ENCODE data around the gene FCRLA. TPM values are rescaled to one million over a fixed set of nuclear protein-coding genes. Genes with fewer than 3 reads are reported as not detected.
"Not testable (repeated sequence)": the region's sequence is repeated elsewhere in the genome, so short reads cannot be mapped to it uniquely, and the experiment has no call there.

FCRLA gene
- total RNA-seq, 1 experiment from 2014 or later: 0.30 TPM

- BruUV-seq (replicated peaks): no TSS peak
- H3K4me1 Mint-ChIP-seq (ENCODE audit: insufficient read depth, unreplicated experiment): peaks cover 28% of the 10 kb centered on the region
- H3K36me3 Mint-ChIP-seq (ENCODE audit: insufficient read depth, unreplicated experiment): no peaks in the 10 kb centered on the region
- no peak for TF ChIP-seq CTCF (IDR thresholded peaks at IDR 0.05; ENCODE audit: unreplicated experiment)
- intact Hi-C loops (cut with micrococcal nuclease): no loop called here
- no peaks in the 10 kb centered on the region for H3K27me3 Mint-ChIP-seq (ENCODE audit: insufficient read depth, unreplicated experiment)
- ChIA-PET CTCF (interaction anchor here (1.2 kb wide), 2 partner anchors 8 to 14 kb away, joined by 4 read pairs; no protein-coding TSS in a partner anchor), POLR2A (interaction anchor here (0.6 kb wide), 1 partner anchor 460 kb away, joined by 3 read pairs; no protein-coding TSS in a partner anchor)
- DNase-seq (ENCODE audit: unreplicated experiment): no peak
- H3K9me3 Mint-ChIP-seq (ENCODE audit: unreplicated experiment): no peaks in the 10 kb centered on the region
- H3K4me3 Mint-ChIP-seq (ENCODE audit: unreplicated experiment): no peak overlapping the region
- no peak overlapping the region for H3K27ac Mint-ChIP-seq (ENCODE audit: low read depth, unreplicated experiment)
These were observed 16.6 kb downstream of the FCRLA start for GRCh38 chr1:161723459-161724141.

GRCh38 chr1:161725258-161725907 lies 18.4 kb downstream of the FCRLA start:
- H3K4me1 Mint-ChIP-seq (ENCODE audit: insufficient read depth, unreplicated experiment): peaks cover 41% of the 10 kb centered on the region
- intact Hi-C loops (cut with micrococcal nuclease); H3K9me3 Mint-ChIP-seq (ENCODE audit: unreplicated experiment); H3K27me3 Mint-ChIP-seq (ENCODE audit: insufficient read depth, unreplicated experiment); DNase-seq (ENCODE audit: unreplicated experiment); BruUV-seq (replicated peaks); H3K36me3 Mint-ChIP-seq (ENCODE audit: insufficient read depth, unreplicated experiment): not testable (repeated sequence)
- ChIA-PET CTCF (interaction anchor here (0.8 to 8.6 kb wide), 14 partner anchors 9 to 286 kb away, joined by 3 to 121 read pairs (median 4); partner anchors contain the start of gene FCRLA), POLR2A (interaction anchor here (0.7 to 5.9 kb wide), 15 partner anchors 8 to 1324 kb away, joined by 3 to 119 read pairs (median 11); partner anchors contain the start of genes ATF6, DEDD, DUSP12 and FCRLA)
- peak overlapping the region; percentile 91 for H3K4me3 Mint-ChIP-seq (ENCODE audit: unreplicated experiment)
- H3K27ac Mint-ChIP-seq (ENCODE audit: low read depth, unreplicated experiment): peak overlapping the region; percentile 35

- CTCF ChIA-PET: interaction anchor here (0.6 to 8.6 kb wide), 20 partner anchors 8 to 1969 kb away, joined by 3 to 121 read pairs (median 4); partner anchors contain the start of gene FCRLA
- Mint-ChIP-seq H3K36me3 (ENCODE audit: insufficient read depth, unreplicated experiment) (no peaks in the 10 kb centered on the region), H3K4me3 (ENCODE audit: unreplicated experiment) (peak overlapping the region; percentile 91), H3K27ac (ENCODE audit: low read depth, unreplicated experiment) (peak overlapping the region; percentile 6), H3K9me3 (ENCODE audit: unreplicated experiment) (no peaks in the 10 kb centered on the region), H3K27me3 (ENCODE audit: insufficient read depth, unreplicated experiment) (no peaks in the 10 kb centered on the region), H3K4me1 (ENCODE audit: insufficient read depth, unreplicated experiment) (peaks cover 43% of the 10 kb centered on the region)
- TF ChIP-seq CTCF (IDR thresholded peaks at IDR 0.05; ENCODE audit: unreplicated experiment): peak; percentile 23
- intact Hi-C loops (cut with micrococcal nuclease): no loop called here
- DNase-seq (ENCODE audit: unreplicated experiment): peak; percentile 67
- no TSS peak for BruUV-seq (replicated peaks)
- POLR2A ChIA-PET: interaction anchor here (0.6 to 5.9 kb wide), 22 partner anchors 9 to 715 kb away, joined by 3 to 119 read pairs (median 8); partner anchors contain the start of genes ATF6, DEDD, DUSP12 and FCRLA
These were observed 19.0 kb downstream of the FCRLA start for GRCh38 chr1:161725908-161726472.

- H3K27ac Mint-ChIP-seq (ENCODE audit: low read depth, unreplicated experiment): peak overlapping the region; percentile 92
- H3K4me3 Mint-ChIP-seq (ENCODE audit: unreplicated experiment): peak overlapping the region; percentile 91
- peak; percentile 96 for DNase-seq (ENCODE audit: unreplicated experiment)
- POLR2A ChIA-PET: interaction anchor here (0.6 to 5.9 kb wide), 26 partner anchors 9 to 714 kb away, joined by 3 to 119 read pairs (median 6); partner anchors contain the start of genes ATF6, DEDD, DUSP12 and FCRLA
- BruUV-seq (replicated peaks): TSS peak; percentile 40
- CTCF ChIA-PET: interaction anchor here (0.6 to 8.6 kb wide), 21 partner anchors 9 to 1970 kb away, joined by 3 to 121 read pairs (median 4); partner anchors contain the start of genes DUSP12 and FCRLA
- TF ChIP-seq CTCF (IDR thresholded peaks at IDR 0.05; ENCODE audit: unreplicated experiment): no peak
- no peaks in the 10 kb centered on the region for H3K9me3 Mint-ChIP-seq (ENCODE audit: unreplicated experiment)
- H3K4me1 Mint-ChIP-seq (ENCODE audit: insufficient read depth, unreplicated experiment): peaks cover 39% of the 10 kb centered on the region
- H3K36me3 Mint-ChIP-seq (ENCODE audit: insufficient read depth, unreplicated experiment): no peaks in the 10 kb centered on the region
- intact Hi-C loops (cut with micrococcal nuclease): no loop called here
- H3K27me3 Mint-ChIP-seq (ENCODE audit: insufficient read depth, unreplicated experiment): no peaks in the 10 kb centered on the region
These were observed 19.6 kb downstream of the FCRLA start for GRCh38 chr1:161726473-161727255.

All from MCF 10A (cell line).